BLaER1 treated with 17β-estradiol and CSF1 and Interleukin-3, amounts not matched to agents 10 nM and 100 nM (cell line): ENCODE measurements around the gene NCOA3.
A peak's percentile ranks its signal among the peaks of the same experiment; 100 is the strongest.

Source experiments
- H3K27ac ChIP-seq, 11 experiments: shearing (Covaris generic); formaldehyde crosslinking; 2 replicates each; pipeline ENCODE4 v1.8.1; 2022
- H3K27me3 ChIP-seq, 11 experiments: shearing (Covaris generic); formaldehyde crosslinking; 2 replicates each; pipeline ENCODE4 v1.8.1; 2022
- H3K36me3 ChIP-seq, 11 experiments: shearing (Covaris generic); formaldehyde crosslinking; 2 replicates each; pipeline ENCODE4 v1.8.1; 2022
- H3K4me1 ChIP-seq, 10 experiments: shearing (Covaris generic); formaldehyde crosslinking; 2 replicates each; pipeline ENCODE4 v1.8.1; 2022
- H3K4me2 ChIP-seq, 11 experiments: shearing (Covaris generic); formaldehyde crosslinking; 2 replicates each; pipeline ENCODE4 v1.8.1; 2022
- H3K4me3 ChIP-seq, 10 experiments: shearing (Covaris generic); formaldehyde crosslinking; 2 replicates each; pipeline ENCODE4 v1.8.1; 2022
- H3K9ac ChIP-seq, 11 experiments: shearing (Covaris generic); formaldehyde crosslinking; 2 replicates each; pipeline ENCODE4 v1.8.1; 2022
- H3K9me3 ChIP-seq, 11 experiments: shearing (Covaris generic); formaldehyde crosslinking; replicated peaks in 1 of 11; 2 replicates each; pipeline ENCODE4 v1.8.1; 2022
- H4K20me1 ChIP-seq, 11 experiments: shearing (Covaris generic); formaldehyde crosslinking; 2 replicates each; pipeline ENCODE4 v1.8.1; 2022
- Cebpa-rat ChIP-seq, 11 experiments: shearing (Covaris generic); IDR thresholded peaks; 2 replicates each; pipeline ENCODE4 v1.8.1; 2022

The NCOA3 gene

GRCh38 chr20:47535994-47536393 is 34.3 kb downstream of the NCOA3 start:
- Histone ChIP-seq H3K36me3 (peaks cover 4 to 45% (median 17%) of the 10 kb centered on the region in 11 experiments; a peak in 12 of 22 replicates), H3K27ac (no peak overlapping the region)
- no peak for TF ChIP-seq Cebpa-rat (IDR thresholded peaks at IDR 0.05)

GRCh38 chr20:47540443-47541354 is 39.0 kb downstream of the NCOA3 start:
- no peak overlapping the region for H3K4me3 ChIP-seq
- H3K27me3 ChIP-seq, result no peaks in the 10 kb centered on the region
- peaks cover 1 to 24% (median 7%) of the 10 kb centered on the region in 11 experiments; a peak in 16 of 22 replicates for H3K36me3 ChIP-seq
- H3K9me3 ChIP-seq, result peaks cover 0 to 7% (median 5%) of the 10 kb centered on the region in 11 experiments; a peak in 9 of 22 replicates
- H3K4me1 ChIP-seq, result peaks cover 43 to 69% (median 57%) of the 10 kb centered on the region in 10 experiments
- H4K20me1 ChIP-seq, result peaks cover 32 to 98% (median 93%) of the 10 kb centered on the region in 11 experiments; a peak in 21 of 22 replicates
- H3K4me2 ChIP-seq, result peak overlapping the region in 6 of 11 experiments; percentile 2 to 50 (median 42); a peak in 7 of 22 replicates
- H3K27ac ChIP-seq, result peak overlapping the region in 5 of 11 experiments; percentile 2 to 21 (median 8); a peak in 3 of 22 replicates
- H3K9ac ChIP-seq, result no peak overlapping the region
- TF ChIP-seq Cebpa-rat (IDR thresholded peaks at IDR 0.05), result no peak

More at GRCh38 chr20:47535994-47536393, 34.3 kb downstream of the NCOA3 start:
- Histone ChIP-seq H3K9ac (no peak overlapping the region), H4K20me1 (peaks cover 11 to 100% (median 85%) of the 10 kb centered on the region in 11 experiments; a peak in 20 of 22 replicates), H3K4me1 (peaks cover 0 to 34% (median 18%) of the 10 kb centered on the region in 10 experiments; a peak in 19 of 20 replicates), H3K27me3 (no peaks in the 10 kb centered on the region), H3K4me3 (no peak overlapping the region), H3K4me2 (no peak overlapping the region), H3K9me3 (0 out of 22 replicates have a peak, but pooled peaks cover 0 to 2% (median 0%) of the 10 kb centered on the region in 11 experiments)

GRCh38 chr20:47541355-47541922 is 39.8 kb downstream of the NCOA3 start:
- H3K27me3 ChIP-seq, result no peaks in the 10 kb centered on the region
- H3K27ac ChIP-seq, result peak overlapping the region in 1 of 11 experiments; percentile 31; a peak in 2 of 22 replicates
- no peak for TF ChIP-seq Cebpa-rat (IDR thresholded peaks at IDR 0.05)
- H3K36me3 ChIP-seq, result peaks cover 3 to 24% (median 10%) of the 10 kb centered on the region in 11 experiments; a peak in 17 of 22 replicates
- no peak overlapping the region for H3K9ac ChIP-seq
- peaks cover 0 to 11% (median 7%) of the 10 kb centered on the region in 11 experiments; a peak in 9 of 22 replicates for H3K9me3 ChIP-seq
- H3K4me3 ChIP-seq, result no peak overlapping the region
- H4K20me1 ChIP-seq, result peaks cover 32 to 98% (median 93%) of the 10 kb centered on the region in 11 experiments; a peak in 21 of 22 replicates
- peaks cover 46 to 71% (median 59%) of the 10 kb centered on the region in 10 experiments for H3K4me1 ChIP-seq
- H3K4me2 ChIP-seq, result peak overlapping the region in 8 of 11 experiments; percentile 46 to 74 (median 55); a peak in 16 of 22 replicates

GRCh38 chr20:47543006-47543431 is 41.3 kb downstream of the NCOA3 start:
- Histone ChIP-seq H3K9me3 (peaks cover 0 to 11% (median 7%) of the 10 kb centered on the region in 11 experiments; a peak in 9 of 22 replicates), H3K4me2 (peak overlapping the region; percentile 46 to 79 (median 55)), H3K36me3 (peaks cover 3 to 31% (median 17%) of the 10 kb centered on the region in 11 experiments; a peak in 18 of 22 replicates), H3K4me3 (no peak overlapping the region), H3K9ac (peak overlapping the region in 2 of 11 experiments; percentile 2 to 43; a peak in 1 of 22 replicates), H4K20me1 (peaks cover 32 to 98% (median 93%) of the 10 kb centered on the region in 11 experiments; a peak in 21 of 22 replicates), H3K27ac (peak overlapping the region in 3 of 11 experiments; percentile 9 to 48 (median 16); a peak in 4 of 22 replicates), H3K27me3 (no peaks in the 10 kb centered on the region), H3K4me1 (peaks cover 46 to 71% (median 58%) of the 10 kb centered on the region in 10 experiments)
- TF ChIP-seq Cebpa-rat (IDR thresholded peaks at IDR 0.05), result no peak

DNA sequence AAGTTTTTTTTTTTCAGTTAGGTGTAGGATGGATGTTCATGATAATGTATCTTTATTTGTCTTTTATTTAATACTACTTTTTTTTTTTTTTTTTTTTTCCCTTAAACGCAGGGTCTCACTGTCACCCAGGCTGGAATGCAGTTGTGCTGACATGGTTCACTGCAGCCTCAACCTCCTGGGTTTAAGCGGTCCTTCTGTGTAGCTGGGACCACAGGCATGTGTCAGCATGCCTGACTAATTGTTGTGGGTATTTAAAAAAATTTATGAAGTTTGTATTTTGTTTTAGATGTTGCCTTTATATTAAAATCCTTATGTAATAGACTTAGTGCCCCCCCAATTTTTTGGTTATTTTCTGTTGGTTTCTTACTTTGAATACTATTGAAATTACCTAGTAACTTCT is 42.6 kb downstream of the NCOA3 start:
- H3K4me3 ChIP-seq, result no peak overlapping the region
- no peaks in the 10 kb centered on the region for H3K27me3 ChIP-seq
- peaks cover 0 to 11% (median 7%) of the 10 kb centered on the region in 11 experiments; a peak in 9 of 22 replicates for H3K9me3 ChIP-seq
- peaks cover 32 to 98% (median 93%) of the 10 kb centered on the region in 11 experiments for H4K20me1 ChIP-seq
- H3K27ac ChIP-seq, result no peak overlapping the region; a peak in 1 of 22 replicates
- H3K4me2 ChIP-seq, result peak overlapping the region in 10 of 11 experiments; percentile 8 to 79 (median 54); a peak in 16 of 22 replicates
- no peak overlapping the region for H3K9ac ChIP-seq
- H3K36me3 ChIP-seq, result peaks cover 3 to 34% (median 17%) of the 10 kb centered on the region in 11 experiments; a peak in 18 of 22 replicates
- H3K4me1 ChIP-seq, result peaks cover 46 to 65% (median 58%) of the 10 kb centered on the region in 10 experiments
- no peak for TF ChIP-seq Cebpa-rat (IDR thresholded peaks at IDR 0.05)

GRCh38 chr20:47544852-47545251 is 43.2 kb downstream of the NCOA3 start:
- Histone ChIP-seq H3K27me3 (no peaks in the 10 kb centered on the region), H3K9me3 (peaks cover 0 to 11% (median 7%) of the 10 kb centered on the region in 11 experiments; a peak in 9 of 22 replicates), H3K4me3 (no peak overlapping the region), H3K9ac (no peak overlapping the region), H4K20me1 (peaks cover 29 to 98% (median 93%) of the 10 kb centered on the region in 11 experiments), H3K36me3 (peaks cover 3 to 38% (median 17%) of the 10 kb centered on the region in 11 experiments; a peak in 18 of 22 replicates), H3K4me2 (peak overlapping the region; percentile 46 to 79 (median 55); a peak in 21 of 22 replicates), H3K27ac (no peak overlapping the region; a peak in 1 of 22 replicates), H3K4me1 (peaks cover 46 to 64% (median 58%) of the 10 kb centered on the region in 10 experiments)
- TF ChIP-seq Cebpa-rat (IDR thresholded peaks at IDR 0.05), result no peak

GRCh38 chr20:47545499-47545898 is 43.8 kb downstream of the NCOA3 start:
- H3K4me3 ChIP-seq, result no peak overlapping the region
- H3K27me3 ChIP-seq, result no peaks in the 10 kb centered on the region
- H3K9ac ChIP-seq, result no peak overlapping the region
- H3K4me1 ChIP-seq, result peaks cover 46 to 58% (median 52%) of the 10 kb centered on the region in 10 experiments
- H3K27ac ChIP-seq, result no peak overlapping the region
- peak overlapping the region; percentile 46 to 79 (median 55); a peak in 20 of 22 replicates for H3K4me2 ChIP-seq
- TF ChIP-seq Cebpa-rat (IDR thresholded peaks at IDR 0.05), result no peak
- H3K9me3 ChIP-seq, result peaks cover 0 to 11% (median 7%) of the 10 kb centered on the region in 11 experiments; a peak in 9 of 22 replicates
- H4K20me1 ChIP-seq, result peaks cover 25 to 98% (median 92%) of the 10 kb centered on the region in 11 experiments
- peaks cover 3 to 40% (median 17%) of the 10 kb centered on the region in 11 experiments; a peak in 18 of 22 replicates for H3K36me3 ChIP-seq
